Endothelial cell of umbilical vein (primary cell): ENCODE results near the gene KCNAB2. TPM values are rescaled to one million over a fixed set of nuclear protein-coding genes. Genes with fewer than 3 reads are reported as not detected.

Experiments used
- BruUV-seq: library from RNA; stranded (reverse); fragments of 400-500 nt; replicated peaks from 2 replicates; lab custom pipeline; 2021; lab: Mats Ljungman, UMichigan
- CTCF ChIA-PET: fragments of 300-600, 350-600 bp; sonication (Branson Sonifier 250); formaldehyde crosslinking; loops from one replicate; lab custom pipeline; 2021; ENCODE audit warnings: antibody characterized with exemption, inconsistent platforms; lab: Charles Lee
- POLR2A ChIA-PET: fragments of 300-600, 350-600 bp; sonication (Branson Sonifier 250); formaldehyde crosslinking; loops from one replicate; lab custom pipeline; 2021; ENCODE audit warnings: antibody characterized with exemption, inconsistent platforms; lab: Charles Lee
- DNase-seq: peaks from one replicate; pipeline ENCODE4 v3.0.0-alpha.2; 2011; ENCODE audit warnings: low read depth, low spot score
- FAIRE-seq: peaks from 2 replicates; lab custom pipeline; 2011; peaks lifted over from hg19 to GRCh38; lab: Jason Lieb, UNC
- H2AFZ ChIP-seq: 2 replicates; pipeline ENCODE4 v1.6.0; 2012; ENCODE audit warnings: low read depth, low read length, control low read depth, inconsistent platforms
- H3K27ac ChIP-seq: 2 replicates; pipeline ENCODE4 v1.5.1; 2011; ENCODE audit warnings: low read depth, mild to moderate bottlenecking, control low read depth, low read length, moderate library complexity; ENCODE audit not compliant: insufficient read depth
- H3K27me3 ChIP-seq, 2 experiments: 2 replicates each; pipeline versions ENCODE4 v1.6.0 to v1.6.1; 2011; ENCODE audit warnings: low read length in 2 of 2, mixed read lengths in 1 of 2; ENCODE audit not compliant: control insufficient read depth in 2 of 2, insufficient read depth in 2 of 2
- H3K36me3 ChIP-seq, 2 experiments: 2 replicates in 1 of 2; 3 replicates in 1 of 2; pipeline ENCODE4 v1.5.1; 2011; ENCODE audit warnings: low read length in 2 of 2, mild to moderate bottlenecking in 1 of 2, moderate library complexity in 1 of 2; ENCODE audit not compliant: control insufficient read depth in 2 of 2, insufficient read depth in 2 of 2; ENCODE audit errors: extremely low read depth in 1 of 2
- H3K4me1 ChIP-seq: 3 replicates; pipeline ENCODE4 v1.5.1; 2011; ENCODE audit warnings: mild to moderate bottlenecking, low read length; ENCODE audit not compliant: control insufficient read depth, insufficient read depth; ENCODE audit errors: extremely low read depth
- H3K4me2 ChIP-seq: 2 replicates; pipeline ENCODE4 v1.6.1; 2011; ENCODE audit warnings: low read length, control low read depth, mixed read lengths; ENCODE audit not compliant: insufficient read depth
- H3K4me3 ChIP-seq, 3 experiments: fragments of 200-600 bp in 1 of 3; sonication (generic), shearing (Covaris generic) in 1 of 3; replicated peaks in 1 of 3; 2 replicates each; pipeline ENCODE4 v1.5.1; 2011 to 2016; ENCODE audit warnings: control low read depth in 3 of 3, low read length in 3 of 3, mild to moderate bottlenecking in 2 of 3, inconsistent platforms in 1 of 3, low read depth in 1 of 3, moderate library complexity in 1 of 3; ENCODE audit not compliant: insufficient read depth in 1 of 3
- H3K79me2 ChIP-seq: 2 replicates; pipeline ENCODE4 v1.6.0; 2012; ENCODE audit warnings: low read length, inconsistent platforms; ENCODE audit not compliant: control insufficient read depth, insufficient read depth
- H3K9ac ChIP-seq: replicated peaks from 2 replicates; pipeline ENCODE3; 2011; ENCODE audit warnings: low read length, control low read depth; ENCODE audit not compliant: insufficient read depth; ENCODE audit errors: extremely low read depth
- H3K9me1 ChIP-seq: replicated peaks from 3 replicates; pipeline ENCODE4 v1.6.0; 2011; ENCODE audit warnings: mild to moderate bottlenecking, low read length; ENCODE audit not compliant: control insufficient read depth, insufficient read depth; ENCODE audit errors: extremely low read depth
- H3K9me3 ChIP-seq: replicated peaks from 2 replicates; pipeline ENCODE4 v1.5.1; 2012; ENCODE audit warnings: low read length, inconsistent platforms; ENCODE audit not compliant: control insufficient read depth, insufficient read depth
- H4K20me1 ChIP-seq: replicated peaks from 2 replicates; pipeline ENCODE3; 2011; ENCODE audit warnings: mild to moderate bottlenecking, low read length; ENCODE audit not compliant: control insufficient read depth, insufficient read depth; ENCODE audit errors: extremely low read depth
- CTCF ChIP-seq, 2 donors: IDR thresholded peaks; 1 replicate in 1 of 2; 2 replicates in 1 of 2; pipeline ENCODE4 v1.5.1; 2011; ENCODE audit warnings: low read length in 2 of 2, mild to moderate bottlenecking in 2 of 2, moderate library complexity in 2 of 2, control low read depth in 1 of 2, inconsistent platforms in 1 of 2, low read depth in 1 of 2; ENCODE audit not compliant: insufficient read depth in 1 of 2; ENCODE audit errors: extremely low read depth in 1 of 2
- EZH2 ChIP-seq: IDR thresholded peaks from 2 replicates; pipeline ENCODE4 v1.6.1; 2012; ENCODE audit warnings: borderline replicate concordance, low read depth, mild to moderate bottlenecking, moderate library complexity, low read length, inconsistent platforms; ENCODE audit not compliant: severe bottlenecking
- FOS ChIP-seq: IDR thresholded peaks from 2 replicates; pipeline ENCODE4 v1.6.1; 2011; ENCODE audit warnings: mild to moderate bottlenecking, low read length, moderate library complexity, borderline replicate concordance; ENCODE audit not compliant: insufficient read depth
- GATA2 ChIP-seq: IDR thresholded peaks from 2 replicates; pipeline ENCODE4 v1.7.0; 2011; ENCODE audit warnings: low read depth, mild to moderate bottlenecking, moderate library complexity, mixed read lengths, low read length; ENCODE audit not compliant: insufficient read length, insufficient read depth
- JUN ChIP-seq: IDR thresholded peaks from 2 replicates; pipeline ENCODE4 v1.6.1; 2011; ENCODE audit warnings: borderline replicate concordance, low read depth; ENCODE audit not compliant: insufficient read length, insufficient read depth
- MAX ChIP-seq: IDR thresholded peaks from 2 replicates; pipeline ENCODE4 v1.6.1; 2011; ENCODE audit not compliant: insufficient read depth, insufficient read length
- MYC ChIP-seq: IDR thresholded peaks from one replicate; pipeline ENCODE4 v1.6.1; 2011; ENCODE audit warnings: mild to moderate bottlenecking, low read depth, low read length
- POLR2A ChIP-seq: IDR thresholded peaks from 2 replicates; pipeline ENCODE4 v1.6.1; 2012; ENCODE audit warnings: low read depth, mild to moderate bottlenecking, control low read depth, low read length
- POLR2AphosphoS5 ChIP-seq: IDR thresholded peaks from 2 replicates; pipeline ENCODE4 v1.6.1; 2012; ENCODE audit warnings: low read depth, mild to moderate bottlenecking, control low read depth, low read length, moderate library complexity; ENCODE audit not compliant: insufficient read depth
- dilution Hi-C: fragments of 300-500 bp; cut with MboI; formaldehyde crosslinking; loops from one replicate; pipeline ENCODE4 v1.15.0; 2019; ENCODE audit warnings: low sequenced_read_pairs; ENCODE audit not compliant: extremely low pct_ligation_motif_present
- intact Hi-C: fragments of 100-400 bp; cut with micrococcal nuclease; formaldehyde crosslinking; loops from one replicate; pipeline ENCODE4 v1.10.0; 2022
- polyA plus RNA-seq, 4 experiments: library from polyadenylated mRNA; depleted of rRNA in 3 of 4; stranded (reverse) in 3 of 4; unstranded in 1 of 4; fragments of >200 nt; gene quantifications; 2 replicates each; pipeline versions ENCODE4 v1.2.1 to v1.2.3, GENCODE V29; 2011 to 2012; ENCODE audit warnings: missing spikeins in 1 of 4
- total RNA-seq: library from RNA; stranded (reverse); gene quantifications from 2 replicates; pipeline ENCODE4 v1.2.3, GENCODE V29; 2021

Gene KCNAB2
- total and polyA plus RNA-seq, 2 donors (not counting 3 experiments of a cell fraction or from before 2014, with no cell fraction given), result 2.4 to 3.8 TPM

GRCh38 chr1:6100861-6101783 lies 55.4 kb downstream of the KCNAB2 start:
- ChIA-PET POLR2A (no interaction called here), CTCF (interaction anchor here (1.0 kb wide), 1 partner anchor 18 kb away, joined by 3 read pairs; no protein-coding TSS in a partner anchor)
- BruUV-seq, result no TSS peak
- dilution Hi-C loops, result no loop called here
- no peak for FAIRE-seq
- no peaks in the 10 kb centered on the region for H3K9me1 ChIP-seq
- H3K4me3 ChIP-seq, result no peak overlapping the region
- no peak overlapping the region for H3K27ac ChIP-seq
- H3K27me3 ChIP-seq, result no peaks in the 10 kb centered on the region
- no peak for DNase-seq
- no peak overlapping the region for H3K9ac ChIP-seq
- no peaks in the 10 kb centered on the region for H3K36me3 ChIP-seq
- H3K4me2 ChIP-seq, result no peak overlapping the region
- H3K79me2 ChIP-seq, result no peaks in the 10 kb centered on the region
- H3K4me1 ChIP-seq, result no peaks in the 10 kb centered on the region
- H2AFZ ChIP-seq, result no peak overlapping the region
- intact Hi-C loops, result no loop called here
- no peaks in the 10 kb centered on the region for H3K9me3 ChIP-seq
- H4K20me1 ChIP-seq, result no peaks in the 10 kb centered on the region
- TF ChIP-seq POLR2A (no peak), EZH2 (no peak)

- no peaks in the 10 kb centered on the region for H3K9me1 ChIP-seq
- no peak overlapping the region for H3K4me3 ChIP-seq
- H3K27ac ChIP-seq, result no peak overlapping the region
- H3K9me3 ChIP-seq, result no peaks in the 10 kb centered on the region
- dilution Hi-C loops, result no loop called here
- POLR2A ChIA-PET, result no interaction called here
- no peak overlapping the region for H2AFZ ChIP-seq
- no peak overlapping the region for H3K4me2 ChIP-seq
- no peaks in the 10 kb centered on the region for H3K27me3 ChIP-seq
- CTCF ChIA-PET, result no interaction called here
- BruUV-seq, result no TSS peak
- TF ChIP-seq CTCF (IDR thresholded peaks at IDR 0.05; ENCODE audit: extremely low read depth in 1 of 2, insufficient read depth in 1 of 2, low read depth in 1 of 2, low read length in 2 of 2) (no peak), JUN (no peak), EZH2 (no peak), MAX (no peak), POLR2AphosphoS5 (no peak), FOS (no peak), GATA2 (no peak), MYC (no peak), POLR2A (no peak)
- H3K9ac ChIP-seq, result no peak overlapping the region
- no peak for DNase-seq
- no peaks in the 10 kb centered on the region for H3K79me2 ChIP-seq
- H3K4me1 ChIP-seq, result no peaks in the 10 kb centered on the region
- no peaks in the 10 kb centered on the region for H4K20me1 ChIP-seq
- no peaks in the 10 kb centered on the region for H3K36me3 ChIP-seq
- intact Hi-C loops, result no loop called here
- no peak for FAIRE-seq
These were observed 56.3 kb downstream of the KCNAB2 start for GRCh38 chr1:6101826-6102531.
